HepG2 (cell line): ENCODE measurements around the gene AEBP1. TPM values are rescaled to one million over a fixed set of nuclear protein-coding genes. Genes with fewer than 3 reads are reported as not detected.

Experiments used
- AHDC1 ChIP-seq: sonication (generic); formaldehyde crosslinking; IDR thresholded peaks from 2 replicates; pipeline ENCODE4 v1.5.1; 2020; ENCODE audit warnings: mild to moderate bottlenecking, missing genetic modification reagents, borderline replicate concordance
- ATF4 ChIP-seq, 2 experiments: fragments of 450-650 bp in 1 of 2; sonication (generic) in 1 of 2; formaldehyde crosslinking; IDR thresholded peaks; 2 replicates each; pipeline versions ENCODE4 v1.5.0 to v1.8.0; 2020 to 2022; ENCODE audit warnings: mild to moderate bottlenecking in 1 of 2, missing genetic modification reagents in 1 of 2
- FUBP1 ChIP-seq: sonication (generic); formaldehyde crosslinking; IDR thresholded peaks from 2 replicates; pipeline ENCODE4 v1.5.1; 2020; ENCODE audit warnings: missing genetic modification reagents, mild to moderate bottlenecking, borderline replicate concordance
- KMT2B ChIP-seq: IDR thresholded peaks from 2 replicates; pipeline ENCODE4 v1.6.1; 2016; ENCODE audit warnings: missing genetic modification reagents, missing compliant biosample characterization
- PRPF4 ChIP-seq: fragments of 200-400 bp; formaldehyde crosslinking; IDR thresholded peaks from 2 replicates; pipeline ENCODE4 v1.6.1; 2016; ENCODE audit warnings: low read length, low read depth; ENCODE audit not compliant: poor library complexity, severe bottlenecking
- RXRB ChIP-seq: IDR thresholded peaks from 2 replicates; pipeline ENCODE4 v1.6.1; 2016; ENCODE audit warnings: borderline replicate concordance, missing genetic modification reagents, missing compliant biosample characterization
- TSC22D2 ChIP-seq: sonication (generic); formaldehyde crosslinking; IDR thresholded peaks from 2 replicates; pipeline ENCODE4 v1.5.1; 2020; ENCODE audit warnings: missing genetic modification reagents, mild to moderate bottlenecking, borderline replicate concordance
- ZFP62 ChIP-seq: sonication (generic); formaldehyde crosslinking; IDR thresholded peaks from 2 replicates; pipeline ENCODE4 v1.4.0; 2020; ENCODE audit warnings: missing genetic modification reagents
- ZNF646 ChIP-seq: sonication (generic); formaldehyde crosslinking; IDR thresholded peaks from 2 replicates; pipeline ENCODE4 v1.9.0; 2021; ENCODE audit warnings: mild to moderate bottlenecking, missing genetic modification reagents
- ZSCAN31 ChIP-seq: sonication (generic); formaldehyde crosslinking; IDR thresholded peaks from 2 replicates; pipeline ENCODE4 v1.5.0; 2020; ENCODE audit warnings: low read depth, mild to moderate bottlenecking, missing genetic modification reagents
- polyA plus RNA-seq, 8 experiments: library from polyadenylated mRNA; depleted of rRNA in 3 of 8; stranded (reverse) in 7 of 8; unstranded in 1 of 8; fragments of >200 nt; fragmentation: Illumina TruSeq in 4 of 8; extraction: Trizol in 4 of 8; gene quantifications; 2 replicates each; pipeline versions ENCODE4 v1.2.1 to v1.2.3, GENCODE V29; 2011 to 2016; ENCODE audit warnings: low read depth in 4 of 8, missing spikeins in 1 of 8, mixed read lengths in 1 of 8; ENCODE audit not compliant: insufficient read depth in 1 of 8
- total RNA-seq, 5 experiments: library from RNA; depleted of rRNA; stranded (reverse); fragments of >200 nt; fragmentation: Illumina TruSeq; extraction: Trizol; gene quantifications; 2 replicates each; pipeline ENCODE4 v1.2.3, GENCODE V29; 2016; ENCODE audit warnings: low read depth in 1 of 5

Gene AEBP1
- total and polyA plus RNA-seq, 2 of the 13 experiments (the other 11 are each of a cell fraction or from before 2014, with no cell fraction given): 0.22 to 0.55 TPM

- TF ChIP-seq ZNF646 (CRISPR knock-in tag): no peak
- no peak for TF ChIP-seq ZFP62 (CRISPR knock-in tag)
- no peak for TF ChIP-seq PRPF4
- no peak for TF ChIP-seq KMT2B (CRISPR knock-in tag)
- TF ChIP-seq RXRB (CRISPR knock-in tag): peak; percentile 39; the same call in 1 of the 2 replicates
- TF ChIP-seq ZSCAN31 (CRISPR knock-in tag): no peak; the same call in 1 of the 2 replicates
- TF ChIP-seq TSC22D2 (CRISPR knock-in tag): 0 out of 2 replicates have a peak, but pooled peaks have one; percentile 34
- TF ChIP-seq ATF4 (CRISPR knock-in tag; IDR thresholded peaks at IDR 0.05): no peak
- no peak for TF ChIP-seq AHDC1 (CRISPR knock-in tag)
- no peak for TF ChIP-seq FUBP1 (CRISPR knock-in tag)
These were observed 19.3 kb downstream of the AEBP1 start, which contains the start of gene POLD2 (continued) for GRCh38 chr7:44123190-44124003.
